ENCODE results near the gene NDUFB2.
"Not testable (repeated sequence)": the region's sequence is repeated elsewhere in the genome, so short reads cannot be mapped to it uniquely, and the experiment has no call there.

NDUFB2 gene

DNA sequence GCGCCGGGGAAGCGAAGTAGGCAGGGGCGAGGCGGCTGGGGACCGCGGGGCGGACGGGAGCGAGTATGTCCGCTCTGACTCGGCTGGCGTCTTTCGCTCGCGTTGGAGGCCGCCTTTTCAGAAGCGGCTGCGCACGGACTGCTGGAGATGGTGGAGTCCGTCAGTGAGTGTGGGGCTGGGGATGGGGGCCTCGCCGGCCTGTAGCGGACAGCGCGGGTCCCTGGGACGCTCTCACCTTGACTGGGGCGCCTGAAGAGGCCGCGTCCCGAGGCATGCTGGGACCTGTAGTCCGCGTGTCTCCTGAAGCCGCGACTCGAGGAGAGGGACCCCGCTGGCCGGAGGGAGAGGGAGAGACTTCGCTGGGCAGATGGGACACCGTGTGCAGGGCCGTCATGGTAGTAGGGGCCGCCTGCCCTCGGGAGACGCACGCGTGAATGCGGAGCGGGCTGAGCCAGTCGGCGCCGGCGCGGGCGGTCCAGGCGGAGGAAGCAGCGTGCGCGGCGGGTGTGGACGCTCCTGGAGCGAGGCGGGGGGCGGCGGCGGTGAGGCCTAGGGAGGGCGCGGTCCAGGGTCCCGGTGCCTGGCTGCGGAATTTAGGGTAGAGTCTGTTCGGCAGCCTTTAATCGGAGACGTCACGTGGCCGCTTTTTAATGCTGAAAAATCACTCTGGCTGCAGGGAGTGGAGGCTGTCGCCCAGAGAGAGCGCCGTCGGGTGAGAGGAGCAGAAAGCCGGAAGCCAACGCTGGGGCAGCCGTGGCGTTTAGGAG lies at the start of gene NDUFB2:
Gene NDUFB2, plus strand, starts transcription at position 29 of the 767 bp plus-strand sequence. Its CDS starts 37 bp downstream, at position 66.
- DNase-seq, result peak; percentile 76

DNA sequence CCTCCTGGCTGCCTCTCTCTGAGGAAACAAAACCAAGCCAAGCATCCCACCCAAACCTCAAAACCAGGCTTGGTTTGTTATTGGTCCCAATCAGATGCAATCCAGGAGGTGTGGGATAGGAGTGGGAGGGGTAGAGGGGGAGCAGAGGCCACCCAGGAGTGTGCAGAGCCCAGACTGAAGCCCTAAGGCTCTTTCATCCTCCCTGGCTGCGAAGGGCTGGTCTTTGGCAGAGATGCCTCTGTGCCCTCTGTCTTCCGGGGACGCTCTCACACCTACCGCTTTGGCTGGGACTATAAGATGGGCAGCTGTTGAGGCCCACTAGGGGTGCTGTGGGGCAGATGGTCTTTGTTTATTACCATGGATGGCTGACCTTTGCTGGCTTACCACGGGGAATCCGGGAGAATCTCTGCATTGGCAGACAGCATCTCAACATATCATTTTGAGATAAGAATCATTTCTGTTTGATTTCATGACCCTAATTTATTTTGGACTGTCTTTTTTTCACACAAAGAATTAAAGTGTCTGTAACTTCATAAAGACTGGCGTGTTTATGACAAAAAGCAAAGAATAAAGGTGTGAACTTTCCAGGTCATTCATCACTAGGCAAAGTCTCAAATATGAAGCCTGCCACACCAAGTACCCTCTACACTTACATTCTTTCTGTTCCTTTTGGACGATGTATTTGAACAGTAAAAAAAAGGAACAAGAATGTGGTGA lies 49.4 kb upstream of the NDUFB2 start:
- peak; percentile 92 for DNase-seq

DNA sequence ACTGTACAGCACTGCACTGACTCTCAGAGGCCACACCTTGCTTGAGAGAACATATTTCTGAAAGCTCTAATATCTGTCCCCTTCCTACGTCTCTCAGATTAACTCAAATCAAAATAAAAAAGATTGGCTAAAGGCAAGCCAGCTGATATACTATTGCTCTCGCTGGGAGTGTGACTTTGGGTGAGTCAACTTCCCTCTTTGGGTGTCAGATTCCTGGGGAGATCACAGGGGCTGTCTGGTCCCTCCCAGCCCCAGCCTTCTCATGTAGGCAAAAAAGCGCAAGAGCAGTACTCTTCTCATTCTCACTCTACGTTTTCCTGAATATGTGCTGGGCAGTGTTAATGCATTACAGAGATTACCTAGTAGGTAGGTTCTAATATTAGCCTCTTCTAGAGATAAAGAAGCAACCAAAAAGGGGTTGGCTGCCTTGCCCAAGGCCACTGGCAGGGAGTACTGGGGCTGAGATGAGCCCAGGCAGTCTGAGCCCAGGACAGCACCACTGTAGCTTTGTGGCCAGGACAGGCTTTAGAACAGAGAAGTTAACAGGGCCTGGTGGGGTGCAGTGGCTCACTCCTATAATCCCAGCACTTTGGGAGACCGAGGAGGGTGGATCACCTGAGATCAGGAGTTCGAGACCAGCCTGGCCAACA lies 46.8 kb upstream of the NDUFB2 start:
- DNase-seq, result no peak

DNA sequence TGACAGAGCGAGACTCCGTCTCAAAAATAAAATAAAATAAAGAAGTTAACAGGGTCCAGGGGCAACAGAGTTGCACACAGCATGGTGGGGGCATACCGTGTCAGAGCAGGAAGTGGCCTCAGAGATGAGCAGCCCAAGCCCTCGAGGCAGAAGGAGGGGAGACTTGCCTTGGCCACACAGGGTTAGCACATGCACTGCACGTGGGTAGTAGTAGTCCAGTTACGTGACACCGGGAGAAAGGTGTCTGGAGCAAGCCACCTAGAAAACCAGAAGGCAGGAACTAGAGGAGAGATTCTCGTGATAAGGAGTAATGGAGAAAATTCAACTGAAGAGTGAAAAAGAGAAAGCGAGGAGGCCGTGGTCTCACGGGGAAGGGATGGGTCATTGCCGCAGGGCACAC lies 46.1 kb upstream of the NDUFB2 start:
- DNase-seq, result no peak

DNA sequence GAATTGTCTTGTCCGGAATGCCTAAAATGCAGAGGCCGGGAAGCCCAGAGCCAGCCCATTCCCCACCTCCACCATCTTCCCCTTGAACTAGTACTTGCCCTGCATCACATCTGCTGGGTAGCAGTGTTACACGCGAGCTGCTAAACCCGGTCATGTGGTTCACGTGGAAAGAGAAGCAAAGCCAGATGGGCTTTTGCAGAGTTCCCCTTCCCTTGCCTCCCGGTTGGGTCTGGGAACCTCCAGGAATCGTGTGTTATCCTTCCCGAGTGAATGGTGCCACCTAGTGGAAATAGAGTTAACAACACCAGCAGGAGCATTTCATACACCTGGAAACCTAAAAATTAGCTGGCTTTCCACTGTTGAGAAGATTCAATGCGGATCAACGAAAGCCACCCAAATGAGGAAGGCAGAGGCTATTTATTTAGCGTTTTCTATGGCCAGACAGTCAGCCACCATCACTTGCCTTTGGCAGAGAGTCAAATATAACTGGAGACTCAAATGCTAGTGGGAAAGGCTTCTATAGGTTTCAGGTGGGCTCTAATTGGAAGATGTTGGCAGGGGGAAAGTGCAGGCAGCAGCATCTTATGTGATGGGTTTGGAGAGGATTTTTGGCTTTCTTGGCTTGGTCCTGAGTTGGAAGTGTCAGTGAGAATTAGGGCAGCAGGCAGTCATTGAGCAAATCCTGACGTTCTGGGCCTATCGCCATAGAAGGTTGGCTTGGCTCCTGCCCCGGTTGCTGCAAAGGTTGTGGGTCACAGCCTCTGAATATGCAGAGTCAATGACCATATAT lies 43.0 kb upstream of the NDUFB2 start:
- peak; percentile 76 for DNase-seq

DNA sequence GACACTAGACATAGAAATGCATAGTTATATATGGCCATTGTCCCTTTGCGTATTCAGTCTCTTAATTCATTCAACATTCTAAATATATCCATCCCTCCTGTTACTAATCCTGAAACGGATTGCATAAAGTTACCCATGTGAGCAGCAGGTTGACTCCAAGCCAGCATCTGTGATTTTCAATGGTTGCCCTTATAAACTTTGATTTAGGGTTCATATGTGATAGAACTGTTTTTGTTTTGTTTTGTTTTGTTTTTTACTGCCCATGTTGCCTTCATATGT lies 42.5 kb upstream of the NDUFB2 start:
- DNase-seq, result no peak

DNA sequence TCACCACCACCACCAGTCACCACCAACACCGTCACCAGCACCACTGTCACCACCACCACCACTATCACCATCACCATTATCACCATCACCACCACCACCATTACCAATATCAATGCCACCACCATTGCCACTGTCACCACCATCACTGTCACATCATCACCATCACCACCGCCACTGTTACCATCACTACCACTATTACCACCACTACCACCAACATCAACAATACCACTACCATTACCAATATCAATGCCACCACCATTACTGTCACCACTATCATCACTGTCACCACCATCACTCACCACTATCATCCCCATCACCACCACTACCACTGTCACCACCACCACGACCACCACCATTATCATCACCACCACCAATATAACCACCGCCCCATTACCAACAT lies 41.8 kb upstream of the NDUFB2 start:
- no peak for DNase-seq

DNA sequence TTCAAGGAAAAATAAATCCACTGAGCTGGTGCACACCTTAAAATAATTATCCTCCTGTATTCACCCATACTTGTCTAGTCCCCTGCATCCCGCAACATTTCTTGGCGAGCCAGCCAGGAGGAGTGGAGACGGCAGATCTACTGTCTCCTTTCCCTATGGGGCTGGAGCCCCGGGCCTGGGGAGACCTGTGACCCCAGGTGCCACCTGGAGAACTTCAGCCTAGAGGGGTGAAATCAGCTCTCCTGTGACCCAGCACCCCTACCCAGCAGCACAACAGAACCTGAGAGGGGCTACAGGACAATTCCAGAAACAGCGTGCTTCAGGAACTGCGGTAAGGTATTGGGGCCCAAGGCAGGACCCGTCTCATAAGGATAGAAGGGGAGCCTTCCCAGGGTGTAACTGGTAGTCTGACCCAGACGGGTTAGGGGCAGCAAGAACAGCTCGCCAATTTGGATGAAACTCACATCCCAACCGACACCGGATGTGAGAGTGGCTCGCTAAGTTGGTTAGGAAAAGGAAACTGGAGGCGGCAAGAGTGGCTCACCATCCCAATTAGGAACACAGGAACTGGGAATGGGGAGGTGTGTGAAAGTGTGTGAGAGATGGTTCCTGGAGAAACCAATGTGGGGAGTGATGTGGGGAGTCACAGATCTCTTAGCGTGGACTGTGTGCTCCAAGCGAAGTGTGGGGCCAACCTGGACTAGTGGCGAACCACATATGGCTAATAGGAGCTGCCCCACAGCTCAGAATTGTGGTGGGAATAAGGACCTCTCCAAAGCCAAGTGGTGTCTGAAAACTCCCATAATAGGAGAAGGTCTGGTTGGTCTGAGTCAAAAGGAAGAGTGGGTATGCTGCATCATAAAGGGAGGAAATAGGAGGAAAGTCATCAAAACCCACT lies 40.7 kb upstream of the NDUFB2 start:
- DNase-seq, result no peak

DNA sequence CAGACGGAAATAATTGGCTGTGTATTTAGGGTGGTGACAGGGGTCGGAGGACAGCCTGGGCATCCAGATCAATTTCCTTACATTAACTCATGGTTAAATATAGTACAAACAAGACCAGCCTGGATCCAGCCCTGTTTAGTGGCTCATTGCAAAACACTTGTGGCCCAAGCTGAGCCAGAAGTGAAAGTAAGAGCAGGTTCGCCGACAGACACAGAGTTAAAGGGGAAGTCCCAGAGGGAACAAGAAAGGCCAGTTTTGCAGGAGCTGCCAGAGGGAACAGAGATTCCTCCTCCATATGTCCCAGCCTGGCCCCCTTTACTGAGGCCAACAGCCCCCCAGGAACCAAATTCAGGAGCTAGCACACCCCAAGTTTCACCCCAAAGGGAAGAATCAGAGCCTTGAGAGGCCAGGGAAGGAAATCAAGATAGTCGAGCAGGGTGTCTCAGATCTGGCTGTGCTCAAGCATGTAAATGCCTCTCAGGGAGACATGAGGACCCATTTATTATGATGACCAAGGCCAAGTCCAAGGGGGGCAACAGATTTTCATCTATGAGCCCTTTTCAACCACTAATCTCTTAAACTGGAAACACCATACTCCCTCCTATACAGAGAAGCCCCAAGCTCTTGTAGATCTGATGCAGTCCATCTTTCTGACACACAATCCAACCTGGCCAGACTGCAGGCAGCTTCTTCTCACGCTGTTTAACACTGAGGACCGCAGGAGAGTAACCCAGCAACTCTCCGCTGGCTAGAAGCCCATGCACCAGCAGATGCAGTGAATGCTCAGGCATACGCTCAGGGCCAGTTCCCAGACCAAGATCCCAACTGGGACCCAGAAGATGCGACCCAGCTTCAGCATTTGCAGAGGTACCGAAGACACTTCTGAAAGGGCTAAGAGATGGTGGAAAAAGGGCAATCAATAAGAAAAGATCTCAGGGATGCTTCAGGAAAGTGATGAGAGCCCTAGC lies 39.7 kb upstream of the NDUFB2 start:
- DNase-seq, result no peak

DNA sequence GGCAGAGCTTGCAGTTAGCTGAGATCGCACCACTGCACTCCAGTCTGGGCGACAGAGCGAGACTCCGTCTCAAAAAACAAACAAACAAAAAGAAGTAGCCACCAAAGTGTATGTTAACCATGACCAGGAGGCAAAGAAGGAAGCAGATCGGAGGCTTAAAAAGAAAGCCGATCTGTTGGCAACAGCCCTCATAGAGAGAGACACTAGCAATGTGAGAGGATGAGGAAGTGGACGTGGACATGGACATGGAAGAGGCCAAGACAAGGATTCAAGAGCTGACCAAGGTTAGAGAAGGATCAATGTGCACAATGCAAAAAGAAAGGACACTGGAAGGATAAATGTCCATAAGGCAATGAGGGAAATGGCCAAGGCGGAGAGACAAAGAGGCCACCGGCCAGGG lies 38.6 kb upstream of the NDUFB2 start:
- no peak for DNase-seq

DNA sequence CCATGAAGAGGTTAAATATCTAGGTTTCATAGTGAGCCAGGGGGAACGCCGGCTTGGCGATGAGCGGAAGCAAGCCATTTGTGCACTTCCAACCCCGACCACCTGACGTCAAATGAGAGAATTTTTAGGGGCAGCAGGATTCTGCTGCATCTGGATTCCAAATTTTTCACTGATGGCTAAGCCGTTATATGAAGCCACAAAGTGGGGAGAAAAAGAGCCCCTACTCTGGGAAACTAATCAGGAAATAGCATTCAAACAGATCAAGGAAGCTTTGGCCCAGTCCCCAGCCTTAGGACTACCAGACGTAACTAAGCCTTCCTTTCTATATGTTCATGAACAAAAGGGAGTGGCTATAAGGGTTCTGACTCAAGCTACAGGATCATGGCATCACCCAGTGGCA lies 36.7 kb upstream of the NDUFB2 start:
- no peak for DNase-seq

DNA sequence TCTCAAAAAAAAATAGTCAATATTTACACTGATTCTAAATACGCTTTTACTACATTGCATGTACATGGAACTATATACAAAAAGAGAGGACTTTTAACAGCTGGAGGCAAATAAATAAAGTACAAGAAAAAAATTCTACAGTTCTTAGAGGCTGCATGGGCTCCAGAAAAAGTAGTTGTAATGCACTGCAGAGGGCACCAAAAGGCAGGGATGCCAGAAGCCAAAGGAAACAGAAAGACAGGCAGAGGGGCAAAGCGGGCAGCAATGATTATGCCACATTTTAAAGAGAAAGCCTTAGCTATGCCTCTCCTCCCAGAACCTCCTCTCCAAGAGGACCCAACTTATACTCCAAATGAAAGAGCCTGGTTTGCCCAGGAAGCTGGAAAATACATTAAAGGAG lies 35.4 kb upstream of the NDUFB2 start:
- no peak for DNase-seq

DNA sequence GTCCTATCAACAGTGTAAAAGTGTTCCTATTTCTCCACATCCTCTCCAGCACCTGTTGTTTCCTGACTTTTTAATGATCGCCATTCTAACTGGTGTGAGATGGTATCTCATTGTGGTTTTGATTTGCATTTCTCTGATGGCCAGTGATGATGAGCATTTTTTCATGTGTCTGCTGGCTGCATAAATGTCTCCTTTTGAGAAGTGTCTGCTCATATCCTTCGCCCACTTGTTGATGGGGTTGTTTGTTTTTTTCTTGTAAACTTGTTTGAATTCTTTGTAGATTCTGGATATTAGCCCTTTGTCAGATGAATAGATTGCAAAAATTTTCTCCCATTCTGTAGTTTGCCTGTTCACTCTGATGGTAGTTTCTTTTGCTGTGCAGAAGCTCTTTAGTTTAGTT lies 33.6 kb upstream of the NDUFB2 start:
- not testable (repeated sequence) for DNase-seq

DNA sequence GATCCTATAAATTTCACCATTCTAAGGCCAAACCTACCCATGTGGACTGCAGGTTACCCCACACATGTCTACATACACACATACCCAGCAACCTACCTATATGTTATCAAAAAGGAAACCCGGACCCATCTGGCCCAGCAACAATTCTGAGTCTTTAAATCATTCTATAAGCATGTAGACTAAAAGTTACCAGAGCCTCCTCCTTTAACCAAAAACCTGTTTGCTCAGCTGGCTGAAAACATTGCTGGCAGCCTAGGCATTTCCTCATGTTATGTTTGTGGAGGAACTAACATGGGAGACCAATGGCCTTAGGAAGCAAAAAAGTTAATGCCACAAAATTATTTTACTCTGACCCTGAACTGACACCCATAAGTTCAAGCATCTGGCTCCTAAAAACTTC lies 29.0 kb upstream of the NDUFB2 start:
- no peak for DNase-seq

DNA sequence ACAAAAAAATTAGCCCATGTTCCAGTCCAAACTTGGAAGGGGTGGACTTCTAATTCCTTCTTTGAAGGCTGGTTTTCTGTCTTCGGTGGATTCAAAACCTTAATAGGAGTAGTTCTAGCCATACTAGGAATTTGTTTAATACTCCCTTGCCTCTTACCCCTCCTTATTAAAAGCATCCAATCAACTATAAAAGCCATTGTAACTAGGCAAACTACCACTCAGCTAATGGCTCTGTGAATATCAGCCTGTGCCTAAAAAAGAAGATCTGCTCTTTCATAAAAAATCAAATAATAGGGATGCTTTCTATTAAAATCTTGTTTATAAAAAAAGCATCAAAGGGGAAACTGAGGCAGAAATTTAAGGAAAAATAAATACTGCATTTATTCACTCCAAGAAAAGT lies 27.9 kb upstream of the NDUFB2 start:
- DNase-seq, result no peak

DNA sequence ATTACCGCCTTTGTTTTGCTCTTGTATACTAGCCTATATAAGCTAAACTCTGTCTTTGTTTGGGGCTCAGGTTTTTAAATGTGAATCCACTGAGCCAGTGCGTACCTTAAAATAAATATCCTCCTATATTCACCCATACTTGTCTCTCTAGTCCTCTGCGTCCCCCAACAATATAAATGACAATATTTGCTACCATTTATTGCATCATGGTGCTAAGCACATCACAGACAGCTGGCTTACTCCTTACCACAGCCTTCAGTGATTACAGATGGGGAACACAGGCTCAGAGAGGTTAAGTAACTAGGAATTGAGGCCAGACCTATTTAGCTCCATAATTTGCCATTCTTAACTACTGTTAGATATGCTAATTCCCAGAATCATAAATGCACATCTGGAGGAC lies 27.2 kb upstream of the NDUFB2 start:
- DNase-seq, result no peak

DNA sequence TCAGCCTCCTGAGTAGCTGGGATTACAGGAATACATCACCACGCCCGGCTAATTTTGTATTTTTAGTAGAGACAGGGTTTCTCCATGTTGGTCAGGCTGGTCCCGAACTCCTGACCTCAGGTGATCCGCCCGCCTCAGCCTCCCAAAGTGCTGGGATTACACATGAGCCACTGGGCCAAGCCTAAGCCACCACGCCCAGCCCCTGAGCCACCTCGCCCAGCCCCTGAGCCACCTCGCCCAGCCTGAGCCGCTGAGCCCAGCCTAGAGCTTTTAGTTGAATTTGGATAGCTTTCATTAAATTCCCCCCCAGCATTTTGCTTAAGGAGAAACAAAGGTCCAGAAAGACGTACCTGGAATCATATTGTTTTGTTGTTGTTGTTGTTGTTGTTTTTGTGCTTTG lies 26.6 kb upstream of the NDUFB2 start:
- not testable (repeated sequence) for DNase-seq

DNA sequence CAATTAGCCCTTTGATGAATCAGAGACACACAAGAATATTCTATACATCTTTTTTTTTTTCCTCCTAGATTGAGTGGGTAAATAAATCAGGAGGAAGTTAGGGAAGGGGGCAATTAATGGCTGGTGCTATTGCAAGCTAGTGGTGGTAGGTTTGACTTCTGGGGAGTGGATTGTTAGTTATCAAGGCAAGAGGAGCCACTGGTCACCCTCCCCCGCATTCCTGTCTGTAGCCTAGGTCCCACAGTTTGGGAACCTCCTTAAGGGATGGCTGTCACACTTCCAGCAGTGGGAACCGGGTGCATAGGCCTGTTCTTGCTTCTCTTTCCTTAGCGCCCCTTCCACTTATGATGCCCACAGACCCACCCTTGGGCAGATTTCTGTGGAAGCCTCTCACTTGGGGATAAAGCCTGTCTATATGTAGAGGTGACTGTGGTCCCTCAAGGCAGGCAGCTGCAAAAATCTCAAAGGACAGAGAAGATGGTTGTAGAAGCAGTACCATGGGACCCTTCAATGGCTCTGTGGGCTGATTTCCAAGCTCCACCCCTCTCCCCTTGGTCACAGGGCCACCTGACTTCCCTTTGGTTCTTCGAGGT lies 26.1 kb upstream of the NDUFB2 start:
- no peak for DNase-seq

DNA sequence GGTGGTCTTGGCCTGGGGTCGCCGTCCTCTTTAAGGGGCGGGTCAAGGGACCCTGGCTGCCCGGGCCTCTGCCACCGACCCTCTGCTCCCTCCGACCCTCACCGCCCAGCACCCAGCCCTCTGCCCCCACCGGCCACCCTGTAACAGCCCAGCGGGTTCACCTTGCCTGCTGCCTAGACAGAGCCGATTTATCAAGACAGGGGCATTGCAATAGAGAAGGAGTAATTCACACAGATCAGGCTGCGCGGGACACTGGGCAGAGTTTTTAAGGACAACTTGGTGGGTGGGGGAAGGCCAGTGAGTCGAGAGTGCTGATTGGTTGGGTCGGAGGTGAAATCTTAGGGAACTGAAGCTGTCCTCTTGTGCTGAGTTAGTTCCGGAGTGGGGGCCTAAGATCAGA lies 24.5 kb upstream of the NDUFB2 start:
- no peak for DNase-seq

DNA sequence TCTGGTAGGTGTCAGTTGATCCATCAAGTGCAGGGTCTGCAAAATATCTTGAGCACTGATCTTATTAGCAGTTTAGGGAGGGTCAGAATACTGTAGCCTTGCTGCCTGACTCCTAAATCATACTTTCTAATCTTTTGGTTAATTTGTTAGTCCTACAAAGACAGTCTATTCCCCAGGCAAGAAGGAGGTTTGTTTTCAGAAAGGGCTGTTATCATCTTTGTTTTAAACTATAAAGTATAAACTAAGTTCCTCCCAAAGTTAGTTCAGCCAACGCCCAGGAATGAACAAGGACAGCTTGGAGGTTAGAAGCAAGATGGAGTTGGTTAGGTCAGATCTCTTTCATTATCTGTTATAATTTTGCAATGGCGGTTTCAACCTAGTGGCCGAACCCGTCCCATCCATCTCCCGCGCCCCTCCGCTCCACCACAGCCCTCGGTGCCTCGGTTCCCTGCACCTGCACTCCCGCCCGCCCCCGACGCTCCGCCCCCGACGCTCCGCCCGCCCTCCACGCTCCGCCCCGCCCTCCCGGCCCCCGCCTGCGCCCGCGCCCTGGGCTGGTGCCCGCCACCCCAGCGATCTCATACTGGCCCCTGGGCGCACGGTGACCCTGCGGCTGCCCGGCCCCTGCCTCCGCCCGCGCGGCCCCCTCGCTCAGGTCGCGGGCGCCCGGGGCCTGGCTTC lies 24.0 kb upstream of the NDUFB2 start, which contains the start of gene ADCK2:
Gene ADCK2, plus strand, starts transcription at position 564 of the 681 bp plus-strand sequence. CDS start 386 bp downstream, outside the sequence.
- DNase-seq, result no peak

Measured in DMS 273 treated with DMSO at 0.1 percent for 48 hours (cell line).